HG03520 (cell line): ENCODE measurements around the gene ZNF555.

ENCODE experiments used
- ATAC-seq: cut with Tn5 transposase; IDR thresholded peaks from one replicate; pipeline ENCODE4 v1.9.1; 2021; ENCODE audit warnings: mild to moderate bottlenecking, moderate library complexity; ENCODE audit not compliant: unreplicated experiment

Gene ZNF555

GRCh38 chr19:2822846-2823245, 18.4 kb upstream of the ZNF555 start:
- ATAC-seq = no peak

DNA sequence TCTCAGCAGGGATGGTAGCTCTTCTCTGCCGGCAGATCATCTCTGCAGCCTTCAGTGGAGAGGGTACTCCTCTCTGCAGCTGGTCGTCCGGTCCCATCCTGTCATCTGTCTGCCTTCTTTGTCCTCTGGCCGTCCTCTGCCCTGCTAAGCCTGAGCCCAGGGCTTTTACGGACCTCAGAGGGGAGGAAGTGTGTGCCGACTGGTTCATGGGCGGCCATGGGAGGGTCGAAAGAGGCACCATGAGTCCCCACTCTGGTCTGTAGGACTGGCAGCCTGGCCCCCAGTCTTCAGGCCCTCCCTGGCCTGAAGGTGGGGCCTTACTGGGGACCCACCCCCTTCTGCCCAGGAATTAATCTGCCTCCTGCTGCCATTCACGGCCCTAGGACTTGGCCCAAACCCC, 17.6 kb upstream of the ZNF555 start:
- no peak for ATAC-seq

- no peak for ATAC-seq
Measured at GRCh38 chr19:2824129-2824528, 17.1 kb upstream of the ZNF555 start.

GRCh38 chr19:2827022-2827421, 14.3 kb upstream of the ZNF555 start:
- no peak for ATAC-seq

DNA sequence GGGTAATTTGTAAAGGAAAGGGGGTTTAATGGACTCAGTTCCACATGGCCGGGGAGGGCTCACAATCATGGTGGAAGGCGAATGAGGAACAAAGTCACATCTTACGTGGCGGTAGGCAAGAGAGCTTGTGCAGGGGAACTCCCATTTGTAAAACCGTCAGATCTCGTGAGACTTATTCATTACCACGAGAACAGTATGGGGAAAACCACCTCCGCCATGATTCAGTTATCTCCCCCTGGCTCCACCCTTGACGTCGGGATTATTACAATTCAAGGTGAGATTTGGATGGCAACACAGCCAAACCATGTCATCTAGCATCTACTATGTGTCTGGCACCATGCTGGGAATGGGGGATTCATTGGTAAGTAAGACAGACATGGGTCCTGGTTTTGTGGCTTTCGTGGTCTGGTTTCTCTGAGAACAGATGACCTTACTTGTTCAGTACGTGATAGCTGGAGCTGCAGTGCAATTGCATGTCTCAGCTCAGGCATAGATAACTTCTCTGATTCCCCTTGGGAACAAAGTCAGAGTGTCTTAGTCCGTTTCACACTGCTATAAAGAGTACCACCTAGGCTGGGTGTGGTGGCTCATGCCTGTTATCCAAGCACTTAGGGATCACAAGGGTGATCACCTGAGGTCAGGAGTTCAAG, 13.3 kb upstream of the ZNF555 start:
- no peak for ATAC-seq

DNA sequence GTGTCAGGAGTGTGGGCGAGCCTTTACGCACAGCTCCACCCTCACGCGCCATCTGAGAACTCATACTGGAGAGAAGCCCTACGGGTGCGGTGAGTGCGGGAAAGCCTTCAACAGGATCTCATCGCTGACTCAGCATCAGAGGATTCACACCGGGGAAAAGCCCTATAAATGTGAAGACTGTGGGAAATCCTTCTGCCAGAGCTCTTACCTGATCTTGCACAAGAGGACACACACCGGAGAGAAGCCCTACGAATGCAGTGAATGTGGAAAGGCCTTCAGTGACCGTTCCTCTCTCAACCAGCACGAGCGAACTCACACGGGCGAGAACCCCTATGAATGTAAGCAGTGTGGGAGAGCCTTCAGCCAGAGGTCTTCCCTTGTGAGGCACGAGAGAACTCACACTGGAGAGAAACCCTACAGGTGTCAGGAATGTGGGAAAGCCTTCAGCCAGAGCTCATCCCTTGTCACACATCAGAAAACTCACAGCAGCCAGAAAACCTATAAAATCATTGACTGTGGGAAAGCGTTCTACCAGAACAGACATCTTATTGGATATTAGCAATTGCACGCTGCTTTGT, 6.9 kb upstream of the ZNF555 start:
- ATAC-seq = no peak

- no peak for ATAC-seq
Measured at GRCh38 chr19:2837430-2837829, 3.8 kb upstream of the ZNF555 start.

- ATAC-seq = peak; percentile 4
Measured at GRCh38 chr19:2841855-2842574, 740 bp downstream of the ZNF555 start.

- ATAC-seq = no peak
Measured at GRCh38 chr19:2845107-2845506, 3.8 kb downstream of the ZNF555 start.

GRCh38 chr19:2846180-2846894, 5.1 kb downstream of the ZNF555 start:
- ATAC-seq = no peak

GRCh38 chr19:2847507-2847906, 6.2 kb downstream of the ZNF555 start:
- no peak for ATAC-seq

- no peak for ATAC-seq
Measured at GRCh38 chr19:2848616-2849015, 7.3 kb downstream of the ZNF555 start.

GRCh38 chr19:2850256-2850925, 9.1 kb downstream of the ZNF555 start:
- ATAC-seq = no peak

DNA sequence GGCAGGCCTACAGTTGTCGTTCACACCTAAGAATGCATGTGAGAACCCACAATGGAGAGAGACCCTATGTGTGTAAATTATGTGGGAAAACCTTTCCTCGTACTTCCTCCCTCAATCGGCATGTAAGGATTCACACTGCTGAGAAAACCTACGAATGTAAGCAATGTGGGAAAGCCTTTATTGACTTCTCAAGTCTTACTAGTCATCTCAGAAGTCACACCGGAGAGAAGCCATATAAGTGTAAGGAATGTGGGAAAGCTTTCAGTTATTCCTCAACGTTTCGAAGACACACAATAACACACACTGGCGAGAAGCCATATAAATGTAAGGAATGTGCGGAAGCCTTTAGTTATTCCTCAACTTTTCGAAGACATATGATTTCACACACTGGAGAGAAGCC, 11.3 kb downstream of the ZNF555 start:
- no peak for ATAC-seq

- no peak for ATAC-seq
Measured at GRCh38 chr19:2853015-2853606, 11.8 kb downstream of the ZNF555 start.

DNA sequence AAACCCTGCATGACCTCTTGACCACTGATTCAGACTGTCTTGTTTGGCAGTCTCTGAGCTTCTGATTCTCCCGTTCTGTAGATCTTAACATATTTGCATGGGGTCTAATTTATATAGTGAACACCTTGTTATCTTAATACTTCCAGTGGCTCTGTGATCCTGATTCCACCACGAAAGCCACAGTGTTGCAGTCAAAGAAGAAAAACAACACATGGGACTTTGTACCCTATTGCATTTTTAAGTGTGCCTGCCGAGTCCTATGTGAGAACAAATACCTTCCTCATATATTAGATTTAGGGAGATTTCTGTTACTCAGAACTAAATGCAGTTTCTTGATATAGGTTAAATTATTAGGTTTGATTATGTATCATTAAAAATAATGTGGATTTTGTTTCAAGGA, 13.6 kb downstream of the ZNF555 start:
- ATAC-seq = no peak

- no peak for ATAC-seq
Measured at GRCh38 chr19:2856457-2857050, 15.3 kb downstream of the ZNF555 start.

DNA sequence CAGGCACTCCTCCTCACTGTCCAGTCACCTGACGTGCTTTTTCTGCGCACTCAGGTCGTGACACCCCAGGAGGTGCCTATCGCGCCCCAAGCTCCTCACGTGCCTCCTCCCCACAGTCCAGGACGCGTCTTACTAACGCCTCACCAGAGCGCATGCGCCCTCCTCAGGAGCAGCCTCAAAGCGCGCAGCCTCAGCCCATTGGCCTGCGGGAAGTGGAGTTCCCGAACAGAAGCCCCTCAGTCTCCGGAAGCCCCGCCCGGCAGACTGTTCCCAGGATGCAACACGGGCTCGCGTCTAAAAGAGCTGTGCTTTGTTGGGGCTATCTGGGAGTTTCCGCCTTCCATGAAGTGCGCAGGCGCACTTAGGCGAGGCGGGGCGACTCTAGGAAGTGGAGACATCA, 17.6 kb downstream of the ZNF555 start:
- ATAC-seq = no peak

GRCh38 chr19:2863816-2864215, 22.5 kb downstream of the ZNF555 start:
- ATAC-seq = no peak

DNA sequence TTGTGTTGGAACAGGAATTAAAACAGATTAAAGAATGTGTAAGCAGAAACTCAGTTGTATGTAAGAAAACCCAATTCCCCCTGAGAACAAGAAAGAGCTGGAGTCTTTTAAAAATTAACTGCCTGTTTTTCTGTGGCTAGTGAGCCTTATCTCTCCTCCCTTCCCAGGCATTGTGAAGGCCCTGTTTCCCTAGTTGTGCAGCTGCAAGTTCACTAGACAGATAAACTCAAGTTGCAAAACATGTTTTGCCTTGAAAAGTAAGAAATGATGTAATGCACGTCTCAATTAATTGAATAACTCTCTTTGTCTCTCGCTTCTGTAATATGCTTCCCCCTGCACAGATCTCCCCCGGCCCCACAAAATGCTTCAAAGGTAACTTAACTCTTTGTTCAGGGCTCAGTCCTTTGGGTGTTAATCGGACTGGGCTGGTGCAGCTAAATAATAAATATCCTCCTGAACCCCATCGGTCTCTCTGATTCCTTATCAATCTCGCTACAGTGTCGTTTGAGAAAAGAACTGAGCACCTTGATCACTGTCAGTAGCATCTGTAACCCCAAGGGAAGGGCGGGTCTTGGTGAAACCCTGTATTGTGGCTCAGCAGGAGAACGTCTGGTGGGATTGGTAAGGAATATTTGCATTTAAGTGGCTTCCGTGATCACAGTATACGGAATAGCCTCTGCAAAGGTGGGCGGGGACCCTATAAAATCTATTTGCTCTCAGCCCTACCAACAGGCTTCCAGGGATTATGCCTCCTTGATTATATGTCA, 24.2 kb downstream of the ZNF555 start:
- ATAC-seq = no peak
